ENCODE data around the gene ECI2.

DNA sequence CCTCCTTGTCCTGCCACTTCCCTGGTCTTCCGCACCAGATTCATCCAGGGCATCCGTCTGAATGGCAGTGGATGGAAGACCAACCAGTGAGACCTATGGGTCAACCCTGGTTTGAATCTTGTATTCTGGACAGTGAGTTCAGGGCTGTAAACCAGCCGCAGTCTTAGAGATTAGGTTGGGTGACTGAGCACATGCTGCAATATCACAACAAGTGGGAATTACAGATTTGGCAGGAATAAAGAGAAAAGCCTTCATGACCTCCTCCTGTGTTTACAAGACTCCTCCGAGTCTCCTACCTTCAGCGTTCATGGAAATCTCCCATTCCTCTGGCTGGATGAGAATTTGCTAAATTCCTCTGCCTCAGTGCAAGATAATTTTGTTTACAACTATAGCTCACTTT is 9.9 kb downstream of the ECI2 start:
- TF ChIP-seq, protein P1, sequence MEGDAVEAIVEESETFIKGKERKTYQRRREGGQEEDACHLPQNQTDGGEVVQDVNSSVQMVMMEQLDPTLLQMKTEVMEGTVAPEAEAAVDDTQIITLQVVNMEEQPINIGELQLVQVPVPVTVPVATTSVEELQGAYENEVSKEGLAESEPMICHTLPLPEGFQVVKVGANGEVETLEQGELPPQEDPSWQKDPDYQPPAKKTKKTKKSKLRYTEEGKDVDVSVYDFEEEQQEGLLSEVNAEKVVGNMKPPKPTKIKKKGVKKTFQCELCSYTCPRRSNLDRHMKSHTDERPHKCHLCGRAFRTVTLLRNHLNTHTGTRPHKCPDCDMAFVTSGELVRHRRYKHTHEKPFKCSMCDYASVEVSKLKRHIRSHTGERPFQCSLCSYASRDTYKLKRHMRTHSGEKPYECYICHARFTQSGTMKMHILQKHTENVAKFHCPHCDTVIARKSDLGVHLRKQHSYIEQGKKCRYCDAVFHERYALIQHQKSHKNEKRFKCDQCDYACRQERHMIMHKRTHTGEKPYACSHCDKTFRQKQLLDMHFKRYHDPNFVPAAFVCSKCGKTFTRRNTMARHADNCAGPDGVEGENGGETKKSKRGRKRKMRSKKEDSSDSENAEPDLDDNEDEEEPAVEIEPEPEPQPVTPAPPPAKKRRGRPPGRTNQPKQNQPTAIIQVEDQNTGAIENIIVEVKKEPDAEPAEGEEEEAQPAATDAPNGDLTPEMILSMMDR (IDR thresholded peaks at IDR 0.05; ENCODE audit: poor library complexity) = no peak
- TF ChIP-seq EZH2phosphoT487 (IDR thresholded peaks at IDR 0.05; ENCODE audit: low read depth, severe bottlenecking, unreplicated experiment) (no peak), EZH2 (IDR thresholded peaks at IDR 0.05; ENCODE audit: borderline replicate concordance) (no peak)

All from hepatocyte (in vitro differentiated cells).